ENCODE data around the gene EIF3F. TPM values are rescaled to one million over a fixed set of nuclear protein-coding genes. Genes with fewer than 3 reads are reported as not detected.

Gene EIF3F
- total RNA-seq, 4 donors from 2014 or later, result 187 to 263 (median 231) TPM

- no peak for TF ChIP-seq POLR2A (IDR thresholded peaks at IDR 0.05)
- TF ChIP-seq CTCF (IDR thresholded peaks at IDR 0.05), result no peak
- H3K36me3 ChIP-seq, result no peaks in the 10 kb centered on the region
- H3K9me3 ChIP-seq, result no peaks in the 10 kb centered on the region
- H3K27me3 ChIP-seq, result no peaks in the 10 kb centered on the region
- no peak for DNase-seq
- 68 to 70% methylated on average over 1 of the region's 1 CpG for WGBS, 2 donors
- H3K4me3 ChIP-seq (replicated peaks in 1 of 3), result no peak overlapping the region
- H3K4me1 ChIP-seq, result no peaks in the 10 kb centered on the region
- no peak overlapping the region for H3K27ac ChIP-seq
- intact Hi-C loops (cut with DNase I), result no loop called here
Observed at GRCh38 chr11:7967097-7967496, 20.0 kb upstream of the EIF3F start.

- Histone ChIP-seq H3K9me3 (no peaks in the 10 kb centered on the region), H3K27ac (no peak overlapping the region), H3K27me3 (no peaks in the 10 kb centered on the region), H3K4me1 (no peaks in the 10 kb centered on the region), H3K4me3 (replicated peaks in 1 of 3) (no peak overlapping the region), H3K36me3 (no peaks in the 10 kb centered on the region)
- TF ChIP-seq POLR2A (IDR thresholded peaks at IDR 0.05) (no peak), CTCF (IDR thresholded peaks at IDR 0.05) (no peak)
- DNase-seq, result no peak
- intact Hi-C loops (cut with DNase I), result no loop called here
Observed at GRCh38 chr11:7967826-7968225, 19.3 kb upstream of the EIF3F start.

- Histone ChIP-seq H3K4me1 (no peaks in the 10 kb centered on the region), H3K9me3 (no peaks in the 10 kb centered on the region), H3K4me3 (replicated peaks in 1 of 3) (no peak overlapping the region), H3K27ac (no peak overlapping the region), H3K27me3 (no peaks in the 10 kb centered on the region), H3K36me3 (no peaks in the 10 kb centered on the region)
- intact Hi-C loops (cut with DNase I), result no loop called here
- no peak for DNase-seq
- TF ChIP-seq POLR2A (IDR thresholded peaks at IDR 0.05), result no peak
- no peak for TF ChIP-seq CTCF (IDR thresholded peaks at IDR 0.05)
- WGBS, 2 donors, result 53 to 59% methylated on average over 2 of the region's 2 CpGs
Observed at GRCh38 chr11:7968686-7969085, 18.5 kb upstream of the EIF3F start.

- no peaks in the 10 kb centered on the region for H3K9me3 ChIP-seq
- H3K27ac ChIP-seq, result no peak overlapping the region
- WGBS, 2 donors, result 54 to 61% methylated on average over 3 of the region's 3 CpGs
- H3K4me1 ChIP-seq, result no peaks in the 10 kb centered on the region
- H3K27me3 ChIP-seq, result no peaks in the 10 kb centered on the region
- DNase-seq, result no peak
- H3K4me3 ChIP-seq (replicated peaks in 1 of 3), result no peak overlapping the region
- no peaks in the 10 kb centered on the region for H3K36me3 ChIP-seq
- intact Hi-C loops (cut with DNase I), result no loop called here
- no peak for TF ChIP-seq POLR2A (IDR thresholded peaks at IDR 0.05)
- no peak for TF ChIP-seq CTCF (IDR thresholded peaks at IDR 0.05)
Observed at GRCh38 chr11:7969756-7970646, 17.1 kb upstream of the EIF3F start.

GRCh38 chr11:7971846-7972245 is 15.3 kb upstream of the EIF3F start:
- no peak for DNase-seq
- Histone ChIP-seq H3K4me3 (replicated peaks in 1 of 3) (no peak overlapping the region), H3K27me3 (no peaks in the 10 kb centered on the region), H3K36me3 (no peaks in the 10 kb centered on the region), H3K4me1 (no peaks in the 10 kb centered on the region), H3K9me3 (no peaks in the 10 kb centered on the region), H3K27ac (no peak overlapping the region)
- intact Hi-C loops (cut with DNase I), result no loop called here
- TF ChIP-seq POLR2A (IDR thresholded peaks at IDR 0.05) (no peak), CTCF (IDR thresholded peaks at IDR 0.05) (no peak)
